ENCODE data around the gene CHRNB2. TPM values are rescaled to one million over a fixed set of nuclear protein-coding genes. Genes with fewer than 3 reads are reported as not detected.
A peak's percentile ranks its signal among the peaks of the same experiment; 100 is the strongest.

CHRNB2 gene
- total and polyA plus RNA-seq, 2 donors (not counting 1 experiment from before 2014, with no cell fraction given) = 0.03 TPM; not detected in 1

DNA sequence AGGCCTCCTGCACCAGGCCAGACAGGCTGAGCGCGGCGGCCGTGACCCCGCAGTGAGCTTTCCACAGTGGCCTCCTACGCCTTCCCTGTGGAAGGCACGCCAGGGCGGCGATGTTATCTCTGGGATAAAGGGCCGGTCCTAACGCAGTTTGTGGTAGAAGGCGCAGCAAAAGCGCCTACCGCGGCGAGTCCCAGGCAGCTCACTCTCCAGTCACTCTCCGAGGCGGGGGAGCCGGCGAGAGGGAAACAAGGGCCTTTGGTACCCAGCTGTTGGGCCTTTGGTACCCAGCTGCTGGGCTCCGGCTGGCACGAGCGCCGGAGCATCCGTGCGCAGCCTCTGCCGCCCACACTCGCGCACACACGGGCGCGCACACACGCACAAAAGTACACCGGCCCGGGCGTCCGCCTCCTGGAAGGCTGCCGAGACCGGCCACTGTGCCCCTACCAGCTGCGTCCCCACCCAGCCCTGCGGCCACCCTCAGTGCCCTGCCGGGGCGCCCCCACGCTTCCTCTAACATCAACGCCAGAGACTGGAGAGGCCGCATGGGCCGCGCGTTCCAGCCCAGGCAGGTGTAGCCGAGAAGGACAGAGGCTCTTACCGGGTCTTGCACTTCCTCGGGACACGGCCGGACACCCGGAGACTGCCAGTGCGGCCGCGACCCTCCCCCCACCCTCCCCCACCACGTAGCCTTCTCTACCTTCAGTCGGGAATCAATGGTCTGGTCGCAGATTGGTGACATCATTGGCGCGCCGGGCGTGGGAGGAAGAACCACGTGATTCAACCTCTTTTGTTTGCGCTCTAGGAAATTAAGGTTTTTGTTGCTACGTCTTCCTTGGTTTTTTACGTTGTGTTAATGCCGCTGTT is 59.9 kb downstream of the CHRNB2 start:
- peaks cover 0 to under 1% of the 10 kb centered on the region in 2 experiments for H3K36me3 ChIP-seq (replicated peaks in 1 of 2; ENCODE audit: control extremely low read depth in 1 of 2, control insufficient read depth in 1 of 2, extremely low read depth in 1 of 2, insufficient read depth in 2 of 2, low read length in 1 of 2)
- H2AFZ ChIP-seq (ENCODE audit: insufficient read depth, low read depth, low read length, poor library complexity, severe bottlenecking) = peak overlapping the region; percentile 91
- WGBS (ENCODE audit: insufficient coverage) = under 1% methylated on average over 66 of the region's 70 CpGs
- H3K4me1 Mint-ChIP-seq = peaks cover 35% of the 10 kb centered on the region
- peaks cover 19% of the 10 kb centered on the region for H4K20me1 ChIP-seq (ENCODE audit: control insufficient read depth, insufficient read depth, low read length, poor library complexity, severe bottlenecking)
- peak overlapping the region; percentile 66 to 94 (median 88) for H3K4me3 ChIP-seq (ENCODE audit: control extremely low read depth in 1 of 5, extremely low read depth in 1 of 5, insufficient read depth in 1 of 5, low read depth in 2 of 5, low read length in 4 of 5)
- peaks cover 0 to 3% (median 0%) of the 10 kb centered on the region in 4 experiments for H3K27me3 ChIP-seq (replicated peaks in 1 of 4; ENCODE audit: control extremely low read depth in 1 of 4, control insufficient read depth in 3 of 4, insufficient read depth in 4 of 4, low read length in 3 of 4)
- H3K79me2 ChIP-seq (ENCODE audit: control insufficient read depth, insufficient read depth, low read length) = peaks cover 55% of the 10 kb centered on the region
- intact Hi-C loops (cut with micrococcal nuclease) = loop anchor here (1.0 to 5.0 kb wide), 3 partner anchors 19 to 705 kb away; partner anchors contain the start of genes ADAR and GATAD2B
- peaks cover 8 to 12% of the 10 kb centered on the region in 2 donors for H3K4me1 ChIP-seq (ENCODE audit: control insufficient read depth in 2 of 2, insufficient read depth in 2 of 2, low read length in 2 of 2)
- TF ChIP-seq, protein P1, sequence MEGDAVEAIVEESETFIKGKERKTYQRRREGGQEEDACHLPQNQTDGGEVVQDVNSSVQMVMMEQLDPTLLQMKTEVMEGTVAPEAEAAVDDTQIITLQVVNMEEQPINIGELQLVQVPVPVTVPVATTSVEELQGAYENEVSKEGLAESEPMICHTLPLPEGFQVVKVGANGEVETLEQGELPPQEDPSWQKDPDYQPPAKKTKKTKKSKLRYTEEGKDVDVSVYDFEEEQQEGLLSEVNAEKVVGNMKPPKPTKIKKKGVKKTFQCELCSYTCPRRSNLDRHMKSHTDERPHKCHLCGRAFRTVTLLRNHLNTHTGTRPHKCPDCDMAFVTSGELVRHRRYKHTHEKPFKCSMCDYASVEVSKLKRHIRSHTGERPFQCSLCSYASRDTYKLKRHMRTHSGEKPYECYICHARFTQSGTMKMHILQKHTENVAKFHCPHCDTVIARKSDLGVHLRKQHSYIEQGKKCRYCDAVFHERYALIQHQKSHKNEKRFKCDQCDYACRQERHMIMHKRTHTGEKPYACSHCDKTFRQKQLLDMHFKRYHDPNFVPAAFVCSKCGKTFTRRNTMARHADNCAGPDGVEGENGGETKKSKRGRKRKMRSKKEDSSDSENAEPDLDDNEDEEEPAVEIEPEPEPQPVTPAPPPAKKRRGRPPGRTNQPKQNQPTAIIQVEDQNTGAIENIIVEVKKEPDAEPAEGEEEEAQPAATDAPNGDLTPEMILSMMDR (IDR thresholded peaks at IDR 0.05) = no peak
- no peak for TF ChIP-seq EZH2 (IDR thresholded peaks at IDR 0.05; ENCODE audit: borderline replicate concordance, insufficient read depth, low read depth, low read length, poor library complexity, severe bottlenecking)
- POLR2A ChIA-PET = interaction anchor here (0.6 to 1.4 kb wide), 4 partner anchors 18 to 309 kb away, joined by 3 to 5 read pairs (median 4); partner anchors contain the start of genes ADAR and PMVK
- H3K9me3 Mint-ChIP-seq (ENCODE audit: insufficient read depth) = peaks cover 4% of the 10 kb centered on the region
- peak overlapping the region; percentile 99 for H3K27ac Mint-ChIP-seq
- H3K9me3 ChIP-seq (ENCODE audit: control extremely low read depth in 1 of 3, control insufficient read depth in 2 of 3, insufficient read depth in 1 of 3, low read length in 2 of 3) = peaks cover 0 to 2% (median 0%) of the 10 kb centered on the region in 3 donors
- peaks cover 6% of the 10 kb centered on the region for H3K27me3 Mint-ChIP-seq
- H3K27ac ChIP-seq (ENCODE audit: low read length in 2 of 2) = peak overlapping the region; percentile 94 to 98
- H3K4me2 ChIP-seq (replicated peaks; ENCODE audit: low read depth, low read length, poor library complexity, severe bottlenecking) = peak overlapping the region; percentile 92
- ATAC-seq (ENCODE audit: low read depth) (peak; percentile 77), DNase-seq (peak; percentile 93)
- CTCF ChIA-PET = interaction anchor here (1.0 to 2.6 kb wide), 2 partner anchors 68 to 328 kb away, joined by 3 to 7 read pairs; partner anchors contain the start of gene PBXIP1
- peak overlapping the region; percentile 87 for H3K9ac ChIP-seq (ENCODE audit: low read length)
- peak overlapping the region; percentile 94 for H3K4me3 Mint-ChIP-seq

Data from B cell (primary cell).